CD4-positive, alpha-beta T cell treated with Interleukin-17A for 4 hours (primary cell): Measurements from ENCODE around the gene GLE1.

Experiments
- DNase-seq: peaks from one replicate; pipeline ENCODE4 v3.0.0-alpha.2; 2020; ENCODE audit warnings: mixed read lengths

Gene GLE1

GRCh38 chr9:128504485-128505413, at the start of gene GLE1:
GLE1 (plus strand) TSS chr9:128504719; CDS start chr9:128504806, 87 bp downstream.
- peak; percentile 99 for DNase-seq

GRCh38 chr9:128454991-128455390, 49.5 kb upstream of the GLE1 start:
- no peak for DNase-seq

- DNase-seq = peak; percentile 99
These were observed 48.5 kb upstream of the GLE1 start, which contains the start of gene ODF2 for GRCh38 chr9:128455849-128456612. ODF2 (plus strand) TSS chr9:128456006; CDS start chr9:128456092, 86 bp downstream.

- peak; percentile 76 for DNase-seq
These were observed 47.9 kb upstream of the GLE1 start for GRCh38 chr9:128456613-128457061.

- no peak for DNase-seq
These were observed 47.3 kb upstream of the GLE1 start for GRCh38 chr9:128457207-128457606.

GRCh38 chr9:128459011-128459410, 45.5 kb upstream of the GLE1 start:
- no peak for DNase-seq

GRCh38 chr9:128469070-128469469, 35.4 kb upstream of the GLE1 start:
- no peak for DNase-seq

- DNase-seq = peak; percentile 14
These were observed 34.0 kb upstream of the GLE1 start for GRCh38 chr9:128470560-128470959.

- no peak for DNase-seq
These were observed 31.4 kb upstream of the GLE1 start for GRCh38 chr9:128473104-128473503.

- DNase-seq = no peak
These were observed 28.7 kb upstream of the GLE1 start for GRCh38 chr9:128475867-128476266.

- DNase-seq = no peak
These were observed 25.3 kb upstream of the GLE1 start for GRCh38 chr9:128479262-128479661.

- DNase-seq = no peak
These were observed 23.0 kb upstream of the GLE1 start for GRCh38 chr9:128481561-128481960.

- DNase-seq = no peak
These were observed 22.3 kb upstream of the GLE1 start for GRCh38 chr9:128482186-128482585.

GRCh38 chr9:128484686-128485413, 19.7 kb upstream of the GLE1 start:
- DNase-seq = no peak

- no peak for DNase-seq
These were observed 19.1 kb upstream of the GLE1 start for GRCh38 chr9:128485414-128485855.

GRCh38 chr9:128486201-128486600, 18.3 kb upstream of the GLE1 start:
- no peak for DNase-seq

GRCh38 chr9:128493424-128493823, 11.1 kb upstream of the GLE1 start:
- no peak for DNase-seq

- peak; percentile 56 for DNase-seq
These were observed 10.3 kb upstream of the GLE1 start for GRCh38 chr9:128494108-128494745.

GRCh38 chr9:128494746-128495129, 9.8 kb upstream of the GLE1 start:
- DNase-seq = no peak

GRCh38 chr9:128495296-128495695, 9.2 kb upstream of the GLE1 start:
- DNase-seq = no peak

- no peak for DNase-seq
These were observed 8.6 kb upstream of the GLE1 start for GRCh38 chr9:128495804-128496417.
